NCI-H2029 treated with DMSO at 0.1 percent for 48 hours (cell line): ENCODE measurements around the gene BCAP31.

Experiments
- DNase-seq: peaks from one replicate; lab custom pipeline; 2025; lab: John Stamatoyannopoulos, UW

Gene BCAP31

DNA sequence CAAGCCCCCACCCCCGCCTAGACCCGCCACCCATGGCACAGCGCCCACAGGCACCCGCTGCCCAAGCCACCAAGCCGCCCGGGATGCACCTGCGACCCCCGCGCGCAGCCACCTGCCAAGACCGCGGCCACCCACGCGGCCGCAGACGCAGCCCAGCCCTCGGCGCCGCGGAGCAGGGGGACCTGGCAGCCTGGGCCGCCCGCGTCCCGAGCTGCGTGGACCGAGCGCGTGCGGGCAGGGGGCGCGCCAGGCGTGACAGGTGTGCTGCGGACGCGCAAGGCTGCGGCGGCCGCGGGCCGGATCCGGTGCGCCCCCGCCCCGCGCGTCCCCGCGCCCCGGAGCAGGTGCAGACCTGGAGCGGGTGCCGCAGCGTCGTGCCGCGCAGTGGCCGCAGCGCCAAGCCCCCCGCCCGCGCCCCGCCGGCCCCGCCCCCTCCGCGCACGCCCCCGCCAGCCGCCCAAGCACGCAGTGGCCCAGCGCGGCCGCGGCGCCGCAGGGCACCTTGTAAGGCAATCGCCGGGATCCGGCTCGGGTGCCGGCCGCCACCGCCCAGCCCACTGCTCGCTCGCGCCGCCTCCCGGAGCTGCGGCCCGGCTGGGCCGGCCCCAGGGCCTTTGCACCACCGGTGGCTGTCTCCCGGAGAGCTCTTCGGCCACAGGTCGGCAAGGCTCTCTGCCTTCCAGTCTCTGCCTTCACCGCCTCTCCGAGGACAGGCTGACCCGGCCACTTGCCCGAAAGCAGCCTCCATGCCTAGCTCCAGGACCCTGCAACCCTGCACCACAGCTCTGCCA lies 50.6 kb downstream of the BCAP31 start, which contains the start of gene PNCK:
TSS of gene PNCK (minus strand) at position 386 of the 791 bp plus-strand sequence. CDS start 737 bp downstream, outside the sequence.
- no peak for DNase-seq

DNA sequence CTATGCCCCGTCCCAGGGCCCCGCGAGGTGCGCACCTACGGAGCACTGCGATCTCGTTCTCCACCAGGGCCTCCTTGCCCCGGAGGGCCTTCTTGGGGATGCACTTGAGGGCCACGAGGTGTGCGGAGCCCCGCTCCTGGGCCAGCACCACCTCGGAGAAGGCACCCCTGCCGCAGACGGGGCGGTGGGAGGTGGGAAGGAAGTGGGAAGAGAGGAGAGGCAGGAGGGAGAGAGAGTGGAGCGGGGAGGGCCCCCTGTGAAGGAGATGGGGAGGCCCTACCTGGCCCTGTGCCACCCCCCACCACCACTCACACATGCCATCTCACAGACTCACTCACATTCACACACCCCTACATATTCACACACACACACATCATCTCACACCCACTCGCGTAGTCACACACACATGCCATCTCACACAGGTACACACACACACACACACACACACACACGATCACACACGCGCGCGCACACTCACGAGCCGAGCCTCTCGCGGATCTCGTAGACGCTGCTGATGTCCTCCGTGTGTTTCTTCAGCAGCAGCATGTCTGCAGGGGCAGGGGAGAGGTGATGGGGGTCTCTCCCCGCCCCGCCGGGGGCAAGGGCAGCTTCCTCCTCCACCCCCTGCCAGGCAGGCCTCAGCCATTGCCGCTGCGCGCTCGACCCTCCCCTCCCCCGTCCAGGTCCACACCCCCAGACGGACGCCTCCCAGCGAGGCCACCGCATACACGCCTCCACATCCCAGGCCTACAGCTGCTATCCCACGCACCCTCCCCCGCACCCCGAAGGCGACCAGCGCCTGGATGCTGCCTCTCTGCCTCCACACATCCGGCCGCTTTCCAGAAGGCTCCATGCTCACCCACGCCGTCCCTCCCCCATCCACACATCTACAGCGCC lies 51.4 kb downstream of the BCAP31 start:
- no peak for DNase-seq

DNA sequence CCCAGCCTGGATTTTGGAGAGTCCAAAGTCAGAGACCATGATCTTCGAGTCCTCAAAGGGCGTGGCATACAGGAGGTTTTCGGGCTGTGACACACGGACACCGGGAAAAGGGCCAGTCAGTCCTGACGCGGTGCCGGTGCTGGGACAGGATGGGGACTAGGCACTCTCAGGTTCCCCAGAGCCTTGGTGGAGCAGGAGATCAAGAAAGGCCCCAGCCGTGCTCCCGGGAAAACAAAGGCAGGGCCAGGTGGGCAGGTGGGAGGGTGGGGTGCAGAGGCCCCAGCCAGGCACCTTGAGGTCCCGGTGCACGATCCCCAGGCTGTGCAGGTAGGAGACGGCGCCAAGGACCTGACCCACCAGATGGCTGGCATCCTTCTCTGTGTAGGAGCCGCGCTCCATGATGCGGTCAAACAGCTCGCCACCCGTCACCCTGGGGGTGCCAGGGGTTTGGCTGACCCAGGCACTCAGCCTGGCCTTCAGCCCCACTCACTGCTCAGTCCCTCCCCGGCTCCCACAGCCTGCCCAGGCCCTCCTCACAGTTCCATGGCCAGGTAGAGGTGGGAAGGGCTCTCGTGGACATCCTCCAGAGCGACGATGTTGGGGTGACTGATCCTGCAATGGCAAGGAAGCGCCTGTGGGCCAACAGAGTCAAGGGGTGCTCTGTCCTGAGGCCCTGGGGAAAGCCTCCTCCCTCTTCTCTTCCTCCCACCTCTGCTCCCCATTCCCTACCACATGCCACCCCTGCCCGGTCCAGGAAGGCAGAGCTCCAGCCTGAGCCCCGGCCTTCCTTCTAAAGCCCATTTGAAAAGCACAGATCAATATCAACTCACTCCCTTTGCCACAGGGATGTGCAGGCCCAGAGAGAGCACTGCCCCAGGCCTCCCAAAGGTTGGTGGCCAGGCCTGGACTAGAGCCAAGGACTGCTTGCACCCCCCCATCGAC lies 52.3 kb downstream of the BCAP31 start:
- DNase-seq, result no peak

DNA sequence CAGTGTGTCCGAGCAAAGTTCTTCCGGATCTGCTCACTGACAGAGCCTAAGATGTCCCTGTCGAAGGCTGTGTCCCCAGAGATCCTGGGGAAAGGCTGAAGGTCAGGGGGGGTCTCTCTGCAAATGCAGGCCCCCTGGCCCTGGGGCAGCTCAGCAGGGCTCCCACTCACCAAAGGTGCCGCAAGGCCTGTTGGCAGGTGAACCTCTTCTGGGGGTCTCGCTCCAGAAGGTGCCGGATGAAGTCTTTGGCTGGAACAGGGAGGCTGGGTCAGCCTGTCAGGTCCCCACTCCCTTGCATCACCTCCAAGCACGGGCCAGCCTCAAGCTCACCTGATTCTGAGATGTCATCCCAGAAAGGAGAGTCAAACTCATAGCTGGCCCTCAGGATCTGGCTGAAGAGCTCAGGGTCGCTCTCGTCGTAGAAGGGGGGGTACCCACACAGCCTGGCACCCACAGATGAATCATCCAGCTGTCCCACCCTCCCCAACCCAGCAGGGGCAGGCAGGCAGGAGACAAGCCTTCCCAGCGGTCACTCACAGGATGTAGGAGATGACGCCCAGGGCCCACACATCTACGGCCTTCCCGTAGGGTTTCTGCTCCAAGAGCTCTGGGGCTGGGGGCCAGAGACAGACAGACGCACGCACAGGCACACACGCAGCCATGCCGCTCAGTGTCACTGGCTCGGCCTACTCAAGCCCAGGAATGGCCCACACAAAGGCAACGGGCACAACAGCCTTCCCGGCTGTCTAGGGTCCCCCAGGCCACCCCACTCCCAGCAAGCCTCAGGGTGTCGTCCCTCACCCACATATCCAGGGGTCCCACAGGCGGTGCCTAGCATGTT lies 53.2 kb downstream of the BCAP31 start:
- DNase-seq, result no peak

DNA sequence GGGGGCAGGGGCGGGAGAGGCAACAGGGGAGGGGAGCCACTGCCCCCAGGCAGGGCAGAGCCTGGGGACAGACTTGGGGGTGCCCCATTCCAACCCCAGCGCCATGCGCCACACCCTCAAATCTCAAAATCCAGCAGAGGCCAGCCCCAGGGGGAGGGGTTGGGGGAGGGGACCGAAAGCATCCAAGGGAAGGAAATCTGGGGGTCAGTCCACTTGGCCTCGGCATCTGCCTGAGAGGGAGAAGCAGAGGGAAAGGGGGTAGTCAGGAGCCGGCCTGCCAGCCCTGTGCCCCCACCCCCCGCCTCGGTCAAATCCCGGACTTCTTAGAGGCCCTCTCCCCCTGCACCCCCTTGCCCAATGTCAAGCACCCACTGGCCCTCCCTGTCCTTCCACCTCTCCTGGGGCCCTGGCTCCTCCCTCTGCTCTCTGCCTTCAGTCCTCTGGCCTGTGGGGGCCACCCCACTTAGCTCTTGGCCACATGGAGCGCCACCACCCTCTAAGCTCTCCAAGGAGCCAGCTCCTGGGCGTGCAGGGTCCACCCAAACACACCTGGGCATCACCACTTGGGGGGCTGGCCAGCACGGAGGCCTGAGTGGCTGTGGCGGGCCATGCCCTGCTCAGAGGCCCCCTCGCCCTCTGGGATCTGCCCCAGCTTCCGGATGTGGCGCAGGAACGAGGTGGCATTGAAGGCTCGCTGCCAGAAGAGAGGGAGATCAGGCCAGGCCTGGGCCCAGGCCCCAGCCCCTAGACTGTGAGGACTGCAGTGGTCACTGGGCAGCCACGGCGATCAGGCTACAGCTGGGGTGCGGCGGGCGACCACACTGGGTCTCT lies 54.1 kb downstream of the BCAP31 start:
- no peak for DNase-seq

DNA sequence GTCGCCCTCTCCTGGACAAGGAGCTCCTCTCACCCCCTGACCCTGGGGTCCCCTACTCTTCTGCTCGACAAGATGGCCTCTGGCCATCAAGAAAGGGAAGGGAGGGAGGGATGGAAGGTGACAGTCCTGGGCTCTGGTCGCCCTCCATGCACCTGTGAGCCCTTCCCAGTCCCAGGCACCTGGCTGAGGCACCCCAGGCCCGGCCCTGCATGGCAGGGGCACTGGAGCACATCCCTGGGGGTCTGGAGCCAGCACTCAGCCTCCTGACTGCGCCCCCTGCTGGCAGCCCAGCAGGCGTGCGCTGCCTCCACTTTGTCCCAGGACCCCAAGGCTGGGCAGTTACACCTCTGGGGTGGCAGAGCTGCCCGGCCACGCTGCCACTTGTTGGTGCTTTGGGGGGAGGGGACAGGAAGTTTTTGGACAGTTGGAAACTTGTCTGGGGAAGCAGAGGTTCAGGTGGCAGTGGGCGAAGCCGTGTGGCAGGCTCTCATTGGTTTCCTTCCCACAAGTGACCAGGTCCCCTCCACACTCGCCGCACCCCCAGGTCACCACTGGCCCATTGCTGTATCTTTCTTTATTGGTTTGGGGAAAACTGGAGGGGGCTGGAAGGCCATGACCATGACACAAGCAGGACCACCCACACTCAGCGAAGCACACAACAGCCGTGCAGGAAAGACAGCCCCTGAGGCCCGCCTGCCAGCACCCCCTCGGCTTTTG lies 54.9 kb downstream of the BCAP31 start:
- no peak for DNase-seq

DNA sequence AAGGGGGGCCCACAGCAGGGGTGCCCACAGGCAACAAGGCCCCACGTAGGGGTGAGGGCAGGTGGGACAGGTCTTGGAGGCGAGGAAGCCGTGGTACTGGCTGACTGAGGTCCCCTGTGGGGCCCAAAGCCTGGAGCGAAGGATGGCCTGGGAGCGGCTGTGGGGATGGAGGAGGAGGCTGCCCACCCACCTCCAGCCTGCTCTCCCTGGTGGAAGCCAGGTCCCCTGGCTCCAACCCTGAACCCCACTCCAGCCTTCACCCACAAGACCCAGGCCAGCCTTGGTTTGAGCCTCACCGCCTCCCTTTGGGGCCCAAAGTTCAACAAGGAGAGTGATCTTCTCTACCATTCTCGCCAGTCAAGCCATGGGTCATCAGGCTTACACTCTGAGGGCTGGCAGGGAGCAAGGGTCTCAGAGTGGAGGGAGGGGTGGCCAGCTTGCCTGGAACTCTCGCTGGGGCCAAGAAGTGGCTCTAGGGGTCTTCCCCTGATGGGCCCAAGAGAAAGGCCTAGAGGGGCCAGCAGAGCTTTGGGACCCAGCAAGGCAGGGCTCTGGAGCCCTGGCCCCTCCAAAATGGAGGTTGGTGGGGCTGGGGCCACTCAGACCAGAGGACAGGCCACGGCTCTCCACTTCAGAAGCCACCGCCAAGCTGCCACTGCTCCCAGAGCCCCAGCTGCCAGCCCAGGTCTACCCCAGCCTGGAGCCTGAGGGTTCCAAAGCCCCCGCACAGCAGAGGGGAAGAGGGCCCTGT lies 55.6 kb downstream of the BCAP31 start:
- no peak for DNase-seq

DNA sequence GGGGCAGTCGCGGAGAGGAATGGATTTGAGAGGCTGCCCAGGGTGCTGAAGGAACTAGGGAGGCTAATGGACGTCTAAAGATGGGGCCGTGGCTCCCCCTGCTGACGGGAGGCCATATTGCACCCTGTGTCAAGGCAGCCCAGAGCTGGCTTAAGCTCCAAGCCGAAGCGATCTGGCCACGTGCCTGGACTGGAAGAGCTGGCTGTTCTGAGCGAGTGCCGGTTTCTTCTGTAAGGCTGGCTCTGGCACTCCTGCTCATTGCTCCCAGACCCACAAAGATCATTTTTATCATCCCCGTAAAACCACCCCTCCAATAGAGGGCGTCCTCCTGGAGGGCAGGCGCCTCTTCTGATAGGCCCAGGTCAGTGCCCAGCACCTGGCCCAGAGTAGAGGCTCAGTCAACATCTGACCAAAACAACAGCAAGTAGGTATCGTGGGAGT lies 56.2 kb downstream of the BCAP31 start:
- DNase-seq, result peak; percentile 45

DNA sequence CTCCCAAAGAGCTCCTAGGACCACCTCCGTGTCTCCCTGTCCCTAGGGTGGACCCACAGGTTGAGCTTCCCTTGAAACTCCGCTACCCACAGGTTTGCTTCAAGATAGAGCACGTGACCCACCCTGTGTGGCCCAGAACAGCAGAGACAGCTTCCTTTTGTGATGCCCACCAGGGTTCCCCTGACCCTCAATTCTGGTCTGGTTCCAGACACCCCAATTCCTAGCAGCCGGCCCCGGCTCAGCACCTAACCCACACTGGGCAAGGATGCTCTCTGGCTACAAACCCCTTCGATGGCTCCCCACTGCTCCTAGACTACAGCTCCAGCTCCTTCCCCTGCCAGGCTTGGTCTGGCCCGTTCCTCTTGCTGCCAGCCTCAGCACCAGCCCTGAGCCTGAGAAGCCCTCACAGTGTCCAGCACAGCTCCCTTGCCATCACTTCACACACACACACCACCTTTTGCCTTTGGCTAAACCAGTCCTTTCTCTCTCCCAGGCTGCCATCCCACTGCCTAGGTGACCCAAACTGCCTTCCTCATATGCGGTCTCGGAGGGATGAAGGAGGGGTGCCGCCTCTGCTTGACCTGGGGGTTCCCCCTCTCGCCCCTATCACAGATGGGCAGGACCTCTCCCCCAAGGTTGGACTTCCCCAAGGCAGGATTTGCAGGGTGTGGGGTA lies 56.8 kb downstream of the BCAP31 start:
- DNase-seq, result no peak

DNA sequence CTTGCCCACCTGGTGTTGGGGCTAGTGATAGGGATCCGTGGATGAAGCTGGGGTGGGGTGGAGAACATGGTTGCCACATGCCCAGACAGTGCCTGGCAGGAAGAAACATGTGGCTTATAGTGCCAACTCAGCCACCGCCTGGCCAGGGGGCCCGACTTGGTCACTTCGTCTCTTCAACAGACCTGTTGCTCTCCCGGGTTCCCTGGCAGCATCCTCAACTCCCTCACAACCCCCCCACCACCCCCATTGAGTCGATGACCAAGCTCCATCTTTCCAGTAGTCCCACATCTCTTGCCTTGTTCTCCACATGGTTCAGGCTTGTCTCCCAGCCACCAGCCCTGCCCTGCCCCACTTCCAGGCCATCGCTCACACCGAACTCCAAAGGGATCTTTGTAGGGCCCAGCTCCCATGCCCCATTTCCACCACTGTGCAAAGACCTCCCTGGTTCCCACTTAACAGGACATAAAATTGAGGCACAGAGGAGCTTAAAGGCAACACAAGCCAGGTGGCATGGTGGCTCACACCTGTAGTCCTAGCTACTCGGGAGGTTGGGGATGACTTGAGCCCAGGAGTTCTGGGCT lies 58.4 kb downstream of the BCAP31 start:
- no peak for DNase-seq

DNA sequence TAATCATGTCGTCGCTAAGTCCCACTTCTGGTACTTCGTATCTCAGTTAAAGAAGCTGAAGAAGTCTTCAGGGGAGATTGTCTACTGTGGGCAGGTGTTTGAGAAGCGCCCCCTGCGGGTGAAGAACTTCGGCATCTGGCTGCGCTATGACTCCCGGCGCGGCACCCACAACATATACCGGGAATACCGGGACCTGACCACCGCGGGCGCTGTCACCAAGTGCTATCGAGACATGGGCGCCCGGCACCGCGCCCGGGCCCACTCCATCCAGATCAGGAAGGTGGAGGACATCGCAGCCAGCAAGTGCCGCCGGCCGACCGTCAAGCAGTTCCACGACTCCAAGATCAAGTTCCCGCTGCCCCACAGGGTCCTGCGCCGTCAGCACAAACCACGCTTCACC lies 61.9 kb downstream of the BCAP31 start:
- DNase-seq, result no peak

DNA sequence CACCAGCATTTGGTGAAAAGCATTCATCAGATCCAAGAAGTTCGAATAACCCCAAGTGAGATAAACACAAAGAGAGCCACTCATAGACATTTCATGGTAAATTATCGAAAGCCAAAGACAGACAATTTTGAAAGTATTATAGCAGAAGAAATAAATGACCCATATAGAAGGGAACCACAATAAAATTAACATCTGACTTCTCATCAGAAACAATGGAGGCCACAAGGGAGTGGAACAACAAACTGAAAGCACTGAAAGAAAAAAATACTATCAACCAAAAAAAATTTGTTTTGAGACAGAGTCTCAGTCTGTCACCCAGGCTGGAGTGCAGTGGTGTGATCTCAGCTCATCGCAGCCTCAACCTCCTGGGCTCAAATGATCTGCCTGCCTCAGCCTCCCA lies 64.9 kb downstream of the BCAP31 start:
- DNase-seq, result no peak

DNA sequence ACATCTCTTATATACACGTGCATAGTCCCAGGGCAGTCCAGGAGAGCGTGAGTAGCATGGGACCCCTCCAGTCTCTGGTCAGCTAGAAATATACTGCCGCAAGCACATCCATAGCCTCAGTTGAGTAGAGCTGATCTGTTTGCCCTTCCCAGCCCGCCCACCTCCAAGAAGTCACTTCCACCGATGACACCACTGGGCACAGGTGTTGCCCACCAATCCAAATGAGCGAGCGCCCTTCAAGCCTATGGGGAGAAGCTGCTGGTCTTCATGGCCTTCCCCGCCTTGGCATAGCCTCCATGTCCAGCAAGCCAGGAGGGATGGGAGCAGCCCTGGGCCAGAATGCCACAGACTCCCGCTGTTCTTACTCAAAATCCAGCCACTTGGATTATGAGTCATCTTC lies 67.0 kb downstream of the BCAP31 start:
- no peak for DNase-seq

DNA sequence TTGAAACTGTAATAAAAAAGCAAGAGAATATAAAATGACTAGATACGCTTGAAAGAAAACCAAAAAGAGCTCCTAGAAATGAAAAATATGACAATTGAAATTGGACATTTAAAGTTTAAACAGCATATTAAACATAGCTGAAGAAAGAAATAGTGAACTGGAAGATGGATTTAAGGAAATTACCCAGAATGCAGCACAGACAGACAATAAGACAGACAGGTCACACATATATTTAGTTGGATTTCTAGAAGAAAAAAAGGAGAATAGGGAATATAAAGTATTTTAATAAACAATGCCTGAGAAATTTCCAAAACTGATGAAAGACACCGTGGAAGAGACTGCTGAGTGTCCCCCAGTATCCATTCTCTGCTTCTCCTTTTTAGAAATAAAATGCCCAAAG lies 70.6 kb downstream of the BCAP31 start:
- DNase-seq, result no peak

DNA sequence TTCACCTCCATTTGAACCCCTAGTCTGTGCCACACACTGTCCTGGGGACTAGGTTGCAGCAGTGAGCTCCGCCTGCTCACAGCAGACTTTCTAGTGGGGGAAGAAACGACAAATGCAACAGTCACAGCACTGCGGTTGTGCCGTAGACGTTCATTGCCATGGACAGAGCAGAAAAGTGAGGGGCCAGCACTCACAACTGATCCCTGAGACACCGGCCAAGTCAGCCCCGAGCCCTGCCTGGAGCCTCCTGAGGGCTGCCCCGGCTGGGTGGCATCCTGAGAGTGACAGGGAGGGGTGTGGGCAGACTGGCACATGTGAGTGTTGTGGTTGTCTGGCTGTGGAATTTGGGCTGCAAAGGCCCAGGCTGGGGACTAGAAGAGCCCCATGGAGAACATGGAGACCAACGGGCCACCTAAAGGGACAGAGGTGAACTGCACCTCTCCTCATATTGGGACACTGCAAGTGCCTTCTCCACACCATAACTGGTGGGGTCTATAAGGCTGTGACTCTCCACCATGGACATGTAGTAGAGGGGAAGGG lies 72.6 kb downstream of the BCAP31 start:
- no peak for DNase-seq

DNA sequence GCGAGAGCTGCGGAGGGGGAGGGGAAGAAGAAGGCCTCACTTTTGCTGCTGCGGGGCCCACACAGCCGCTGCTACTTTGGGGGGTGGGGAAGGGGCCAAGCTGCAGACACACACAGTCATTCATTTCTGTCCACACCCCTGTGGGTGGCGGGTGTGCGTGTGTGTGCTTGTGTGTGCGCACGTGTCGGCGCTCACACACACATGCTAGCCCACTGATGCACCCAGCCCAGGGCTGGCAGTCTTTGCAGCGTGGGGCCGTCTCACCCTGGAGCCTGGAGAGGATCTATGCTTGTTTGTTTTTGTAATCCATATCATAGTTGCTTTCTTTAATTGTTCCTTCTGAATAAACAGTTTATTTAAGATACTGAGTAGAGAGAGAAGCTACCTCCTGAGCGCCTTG lies 73.2 kb downstream of the BCAP31 start:
- DNase-seq, result no peak
